ENCODE data around the gene TMEM97.

The TMEM97 gene

DNA sequence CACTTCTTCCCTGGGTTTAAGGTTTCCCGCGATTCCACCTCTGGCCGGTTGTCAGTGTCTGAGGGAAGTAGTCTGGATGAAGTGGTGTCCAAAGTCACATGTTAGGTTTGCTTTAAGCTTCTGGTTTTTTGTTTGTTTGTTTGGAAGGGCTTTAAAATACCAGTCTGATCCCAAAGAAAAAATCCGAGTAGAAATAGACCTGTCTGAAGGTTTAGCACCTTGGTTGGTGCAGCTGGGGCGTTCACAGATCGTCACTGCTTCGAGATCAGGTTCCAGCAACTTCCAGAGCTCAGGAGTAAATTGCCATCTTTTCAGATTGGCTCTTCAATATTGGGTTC is 567 bp downstream of the TMEM97 start:
- POLR2A ChIA-PET = interaction anchor here (0.5 to 6.2 kb wide), 4 partner anchors 11 to 278 kb away, joined by 3 to 40 read pairs (median 6); partner anchors contain the start of genes IFT20 and TNFAIP1

More for the DNA sequence above, 567 bp downstream of the TMEM97 start:
- Histone ChIP-seq H3K36me3 (ENCODE audit: control insufficient read depth in 2 of 2, insufficient read depth in 1 of 2, low read length in 2 of 2) (peaks cover 3 to 12% of the 10 kb centered on the region in 2 experiments; a peak in 2 of 3 replicates), H3K4me3 (ENCODE audit: low read depth, low read length) (peak overlapping the region; percentile 69), H3K27ac (ENCODE audit: extremely low read depth, low read depth, low read length) (peak overlapping the region; percentile 88), H3K4me1 (ENCODE audit: control insufficient read depth, insufficient read depth, low read length) (peaks cover 11% of the 10 kb centered on the region), H3K9me3 (ENCODE audit: control insufficient read depth, insufficient read depth, low read depth, low read length) (no peaks in the 10 kb centered on the region)
- CTCF ChIA-PET = interaction anchor here (0.7 to 0.9 kb wide), 2 partner anchors 55 to 290 kb away, joined by 3 read pairs; no protein-coding TSS in a partner anchor
- TF ChIP-seq ZSCAN30 (tag by site-specific recombination; IDR thresholded peaks at IDR 0.05) = no peak
- TF ChIP-seq ZNF610 (tag by site-specific recombination; IDR thresholded peaks at IDR 0.05; ENCODE audit: borderline replicate concordance) = no peak
- no peak for TF ChIP-seq ZNF324 (tag by site-specific recombination; IDR thresholded peaks at IDR 0.05)
- TF ChIP-seq ZNF621 (tag by site-specific recombination; IDR thresholded peaks at IDR 0.05) = no peak
- no peak for TF ChIP-seq ZNF114 (tag by site-specific recombination; IDR thresholded peaks at IDR 0.05)
- TF ChIP-seq ZNF654 (tag by site-specific recombination; IDR thresholded peaks at IDR 0.05; ENCODE audit: low read depth) = no peak
- no peak for TF ChIP-seq ZBTB44 (tag by site-specific recombination; IDR thresholded peaks at IDR 0.05)
- TF ChIP-seq, protein P1, sequence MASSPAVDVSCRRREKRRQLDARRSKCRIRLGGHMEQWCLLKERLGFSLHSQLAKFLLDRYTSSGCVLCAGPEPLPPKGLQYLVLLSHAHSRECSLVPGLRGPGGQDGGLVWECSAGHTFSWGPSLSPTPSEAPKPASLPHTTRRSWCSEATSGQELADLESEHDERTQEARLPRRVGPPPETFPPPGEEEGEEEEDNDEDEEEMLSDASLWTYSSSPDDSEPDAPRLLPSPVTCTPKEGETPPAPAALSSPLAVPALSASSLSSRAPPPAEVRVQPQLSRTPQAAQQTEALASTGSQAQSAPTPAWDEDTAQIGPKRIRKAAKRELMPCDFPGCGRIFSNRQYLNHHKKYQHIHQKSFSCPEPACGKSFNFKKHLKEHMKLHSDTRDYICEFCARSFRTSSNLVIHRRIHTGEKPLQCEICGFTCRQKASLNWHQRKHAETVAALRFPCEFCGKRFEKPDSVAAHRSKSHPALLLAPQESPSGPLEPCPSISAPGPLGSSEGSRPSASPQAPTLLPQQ (tag by site-specific recombination; IDR thresholded peaks at IDR 0.05) = no peak
- TF ChIP-seq, protein P2, sequence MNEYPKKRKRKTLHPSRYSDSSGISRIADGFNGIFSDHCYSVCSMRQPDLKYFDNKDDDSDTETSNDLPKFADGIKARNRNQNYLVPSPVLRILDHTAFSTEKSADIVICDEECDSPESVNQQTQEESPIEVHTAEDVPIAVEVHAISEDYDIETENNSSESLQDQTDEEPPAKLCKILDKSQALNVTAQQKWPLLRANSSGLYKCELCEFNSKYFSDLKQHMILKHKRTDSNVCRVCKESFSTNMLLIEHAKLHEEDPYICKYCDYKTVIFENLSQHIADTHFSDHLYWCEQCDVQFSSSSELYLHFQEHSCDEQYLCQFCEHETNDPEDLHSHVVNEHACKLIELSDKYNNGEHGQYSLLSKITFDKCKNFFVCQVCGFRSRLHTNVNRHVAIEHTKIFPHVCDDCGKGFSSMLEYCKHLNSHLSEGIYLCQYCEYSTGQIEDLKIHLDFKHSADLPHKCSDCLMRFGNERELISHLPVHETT (tag by site-specific recombination; IDR thresholded peaks at IDR 0.05) = no peak
- TF ChIP-seq ZNF133 (tag by site-specific recombination; IDR thresholded peaks at IDR 0.05) = no peak
- no peak for TF ChIP-seq KLF9 (tag by site-specific recombination; IDR thresholded peaks at IDR 0.05; ENCODE audit: low read depth)
- TF ChIP-seq ZSCAN16 (tag by site-specific recombination; IDR thresholded peaks at IDR 0.05) = no peak
- no peak for TF ChIP-seq ZNF544 (tag by site-specific recombination; IDR thresholded peaks at IDR 0.05)
- no peak for TF ChIP-seq BCL6B (tag by site-specific recombination; IDR thresholded peaks at IDR 0.05)
- no peak for TF ChIP-seq ZNF791 (tag by site-specific recombination; IDR thresholded peaks at IDR 0.05)
- TF ChIP-seq ZNF560 (tag by site-specific recombination; IDR thresholded peaks at IDR 0.05; ENCODE audit: borderline replicate concordance) = no peak
- TF ChIP-seq ZNF76 (tag by site-specific recombination; IDR thresholded peaks at IDR 0.05; ENCODE audit: borderline replicate concordance, low read depth) = no peak
- no peak for TF ChIP-seq WT1 (tag by site-specific recombination; IDR thresholded peaks at IDR 0.05)
- no peak for TF ChIP-seq PRDM2 (tag by site-specific recombination; IDR thresholded peaks at IDR 0.05; ENCODE audit: borderline replicate concordance)
- no peak for TF ChIP-seq ZFP3 (tag by site-specific recombination; IDR thresholded peaks at IDR 0.05; ENCODE audit: low read depth)
